ENCODE data around the gene AR. TPM values are rescaled to one million over a fixed set of nuclear protein-coding genes. Genes with fewer than 3 reads are reported as not detected.
"Not testable (repeated sequence)": the region's sequence is repeated elsewhere in the genome, so short reads cannot be mapped to it uniquely, and the experiment has no call there.

AR gene
- total RNA-seq, 4 donors from 2014 or later, result 8.0 to 22.2 (median 14.6) TPM

GRCh38 chrX:67622053-67622585 lies 78.3 kb downstream of the AR start:
- no peak for TF ChIP-seq CTCF (IDR thresholded peaks at IDR 0.05)

GRCh38 chrX:67624325-67624724 lies 80.5 kb downstream of the AR start:
- ATAC-seq (ENCODE audit: low FRiP score), result no peak
- DNase-seq (ENCODE audit: low spot score), result no peak
- TF ChIP-seq CTCF (IDR thresholded peaks at IDR 0.05), result no peak

More at GRCh38 chrX:67622053-67622585, 78.3 kb downstream of the AR start:
- DNase-seq (ENCODE audit: low spot score) (no peak), ATAC-seq (ENCODE audit: low FRiP score) (no peak)

- no peak for TF ChIP-seq CTCF (IDR thresholded peaks at IDR 0.05)
- DNase-seq (ENCODE audit: low spot score), result no peak
- no peak for ATAC-seq (ENCODE audit: low FRiP score)
Measured at GRCh38 chrX:67635424-67635823, 91.6 kb downstream of the AR start.

- DNase-seq (ENCODE audit: low spot score), result no peak
- no peak for ATAC-seq (ENCODE audit: low FRiP score)
- no peak for TF ChIP-seq CTCF (IDR thresholded peaks at IDR 0.05)
Measured at GRCh38 chrX:67636532-67636931, 92.7 kb downstream of the AR start.

GRCh38 chrX:67637293-67637692 lies 93.5 kb downstream of the AR start:
- not testable (repeated sequence) for ATAC-seq (ENCODE audit: low FRiP score); DNase-seq (ENCODE audit: low spot score)

GRCh38 chrX:67648361-67648760 lies 104.5 kb downstream of the AR start:
- TF ChIP-seq CTCF (IDR thresholded peaks at IDR 0.05), result no peak
- ATAC-seq (ENCODE audit: low FRiP score) (no peak), DNase-seq (ENCODE audit: low spot score) (no peak)

- TF ChIP-seq CTCF (IDR thresholded peaks at IDR 0.05), result no peak
- ATAC-seq (ENCODE audit: low FRiP score), result no peak
- no peak for DNase-seq (ENCODE audit: low spot score)
Measured at GRCh38 chrX:67651437-67652142, 107.8 kb downstream of the AR start.

Data from omental fat pad (tissue), 4 donors.